Vagina (tissue), 2 donors: Measurements from ENCODE around the gene FZD10.

ENCODE experiments used
- POLR2A ChIP-seq, 2 donors: fragments of 450-650 bp; IDR thresholded peaks; one replicate each; pipeline ENCODE4 v1.6.1; 2017; ENCODE audit warnings: antibody characterized with exemption in 2 of 2, mild to moderate bottlenecking in 2 of 2, moderate library complexity in 2 of 2
- POLR2AphosphoS5 ChIP-seq, 2 donors: sonication (generic); formaldehyde crosslinking; IDR thresholded peaks; one replicate each; pipeline ENCODE4 v1.9.0; 2017; ENCODE audit warnings: antibody characterized with exemption in 2 of 2, mild to moderate bottlenecking in 2 of 2, low read depth in 1 of 2; ENCODE audit not compliant: insufficient read depth in 1 of 2
- TF ChIP-seq, protein P1 (sequence below), 3 experiments: fragments of 450-650 bp in 2 of 3; fragments of 200-600 bp in 1 of 3; sonication (generic) in 1 of 3; IDR thresholded peaks; one replicate each; pipeline ENCODE4 v1.5.1; 2017 to 2019; ENCODE audit warnings: antibody characterized with exemption in 3 of 3, mild to moderate bottlenecking in 2 of 3, moderate library complexity in 2 of 3

DNA sequence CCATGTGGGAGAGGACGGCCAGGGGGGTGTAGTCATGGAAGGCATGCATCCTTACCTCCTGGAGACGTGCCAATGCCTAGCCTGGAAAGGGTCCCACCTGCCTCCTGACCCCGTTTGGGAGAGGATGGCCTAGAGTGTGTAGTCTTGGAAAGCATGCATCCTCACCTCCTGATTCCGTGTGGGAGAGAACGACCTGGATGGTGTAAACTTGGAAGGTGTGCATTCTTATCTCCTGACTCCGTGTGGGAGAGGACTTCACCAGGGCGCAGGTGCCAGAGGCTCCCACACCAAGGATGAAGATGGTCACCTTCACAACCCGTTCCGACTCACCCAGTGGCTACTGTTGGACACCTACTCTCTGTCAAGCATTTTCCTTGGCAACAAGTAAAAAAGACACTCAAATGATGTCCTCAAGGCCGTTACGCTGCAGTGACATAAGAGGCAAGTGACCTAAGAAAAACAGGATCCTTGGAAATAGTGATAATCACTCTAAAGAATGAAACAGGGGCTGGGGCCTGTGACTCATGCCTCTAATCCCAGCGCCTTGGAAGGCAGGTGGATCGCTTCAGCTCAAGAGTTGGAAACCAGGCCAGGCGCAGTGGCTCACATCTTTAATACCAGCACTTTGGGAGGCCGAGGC lies 37.5 kb upstream of the FZD10 start:
- TF ChIP-seq POLR2A (IDR thresholded peaks at IDR 0.05) (no peak), POLR2AphosphoS5 (IDR thresholded peaks at IDR 0.05; ENCODE audit: insufficient read depth in 1 of 2, low read depth in 1 of 2) (no peak)
- TF ChIP-seq, protein P1, sequence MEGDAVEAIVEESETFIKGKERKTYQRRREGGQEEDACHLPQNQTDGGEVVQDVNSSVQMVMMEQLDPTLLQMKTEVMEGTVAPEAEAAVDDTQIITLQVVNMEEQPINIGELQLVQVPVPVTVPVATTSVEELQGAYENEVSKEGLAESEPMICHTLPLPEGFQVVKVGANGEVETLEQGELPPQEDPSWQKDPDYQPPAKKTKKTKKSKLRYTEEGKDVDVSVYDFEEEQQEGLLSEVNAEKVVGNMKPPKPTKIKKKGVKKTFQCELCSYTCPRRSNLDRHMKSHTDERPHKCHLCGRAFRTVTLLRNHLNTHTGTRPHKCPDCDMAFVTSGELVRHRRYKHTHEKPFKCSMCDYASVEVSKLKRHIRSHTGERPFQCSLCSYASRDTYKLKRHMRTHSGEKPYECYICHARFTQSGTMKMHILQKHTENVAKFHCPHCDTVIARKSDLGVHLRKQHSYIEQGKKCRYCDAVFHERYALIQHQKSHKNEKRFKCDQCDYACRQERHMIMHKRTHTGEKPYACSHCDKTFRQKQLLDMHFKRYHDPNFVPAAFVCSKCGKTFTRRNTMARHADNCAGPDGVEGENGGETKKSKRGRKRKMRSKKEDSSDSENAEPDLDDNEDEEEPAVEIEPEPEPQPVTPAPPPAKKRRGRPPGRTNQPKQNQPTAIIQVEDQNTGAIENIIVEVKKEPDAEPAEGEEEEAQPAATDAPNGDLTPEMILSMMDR (IDR thresholded peaks at IDR 0.05) = no peak
